ENCODE results near the gene FBXL17. TPM values are rescaled to one million over a fixed set of nuclear protein-coding genes. Genes with fewer than 3 reads are reported as not detected.

Gene FBXL17
- total and polyA plus RNA-seq, 9 of the 15 experiments (the other 6 are each of a cell fraction or from before 2014, with no cell fraction given), result 0.32 to 5.4 (median 1.8) TPM

DNA sequence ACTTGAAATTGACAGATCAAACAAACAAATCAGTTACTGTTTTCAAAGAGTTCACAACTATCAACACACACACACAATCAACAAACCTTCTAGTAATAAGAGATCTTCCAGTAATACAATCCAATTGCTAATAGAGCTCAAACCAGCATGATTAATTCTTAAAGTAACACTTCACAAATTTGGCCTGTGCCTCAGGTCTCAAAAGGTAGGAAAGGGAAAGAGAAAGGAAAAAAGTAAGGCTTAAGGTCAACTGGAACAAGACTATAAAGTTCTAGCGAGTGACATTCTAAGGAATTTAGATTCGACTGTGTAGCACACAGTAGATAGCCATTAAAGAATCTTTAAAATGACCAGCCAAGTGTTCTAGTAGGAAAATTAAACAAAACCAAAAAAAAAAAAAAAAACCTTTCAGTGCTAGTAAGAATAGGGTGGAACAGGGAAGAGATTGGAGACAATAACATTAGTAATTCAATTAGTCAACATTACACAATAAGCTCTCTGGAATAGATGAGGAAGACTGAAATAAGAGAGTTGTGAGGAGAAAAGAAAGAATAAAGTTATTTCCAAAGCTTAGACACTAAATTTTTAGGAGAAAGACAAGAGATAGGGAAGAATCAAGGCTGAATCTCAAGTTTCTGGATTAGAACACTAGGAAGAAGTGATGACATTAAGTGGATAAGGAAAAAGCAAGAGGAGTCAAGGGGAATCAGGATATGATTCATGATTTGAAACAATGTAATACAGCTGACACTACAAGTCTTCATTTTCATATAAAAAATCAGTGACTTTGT, 86.1 kb downstream of the FBXL17 start (continued):
- TF ChIP-seq, protein P1, sequence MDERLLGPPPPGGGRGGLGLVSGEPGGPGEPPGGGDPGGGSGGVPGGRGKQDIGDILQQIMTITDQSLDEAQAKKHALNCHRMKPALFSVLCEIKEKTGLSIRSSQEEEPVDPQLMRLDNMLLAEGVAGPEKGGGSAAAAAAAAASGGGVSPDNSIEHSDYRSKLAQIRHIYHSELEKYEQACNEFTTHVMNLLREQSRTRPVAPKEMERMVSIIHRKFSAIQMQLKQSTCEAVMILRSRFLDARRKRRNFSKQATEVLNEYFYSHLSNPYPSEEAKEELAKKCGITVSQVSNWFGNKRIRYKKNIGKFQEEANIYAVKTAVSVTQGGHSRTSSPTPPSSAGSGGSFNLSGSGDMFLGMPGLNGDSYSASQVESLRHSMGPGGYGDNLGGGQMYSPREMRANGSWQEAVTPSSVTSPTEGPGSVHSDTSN (CRISPR knock-in tag; IDR thresholded peaks at IDR 0.05; ENCODE audit: low read depth), result no peak
- TF ChIP-seq, protein P1 (tag; conservative IDR thresholded peaks at IDR 0.05; ENCODE audit: low read depth), result no peak
- TF ChIP-seq CBFA2T3 (IDR thresholded peaks at IDR 0.05), result no peak
- no peak for TF ChIP-seq CCNT2 (IDR thresholded peaks at IDR 0.05; ENCODE audit: borderline replicate concordance, extremely low read depth, insufficient read length, low read depth, low read length)
- no peak for TF ChIP-seq FOXK2 (conservative IDR thresholded peaks at IDR 0.05 in 1 of 2, IDR thresholded peaks at IDR 0.05 in 1 of 2; ENCODE audit: low read depth in 2 of 2)

DNA sequence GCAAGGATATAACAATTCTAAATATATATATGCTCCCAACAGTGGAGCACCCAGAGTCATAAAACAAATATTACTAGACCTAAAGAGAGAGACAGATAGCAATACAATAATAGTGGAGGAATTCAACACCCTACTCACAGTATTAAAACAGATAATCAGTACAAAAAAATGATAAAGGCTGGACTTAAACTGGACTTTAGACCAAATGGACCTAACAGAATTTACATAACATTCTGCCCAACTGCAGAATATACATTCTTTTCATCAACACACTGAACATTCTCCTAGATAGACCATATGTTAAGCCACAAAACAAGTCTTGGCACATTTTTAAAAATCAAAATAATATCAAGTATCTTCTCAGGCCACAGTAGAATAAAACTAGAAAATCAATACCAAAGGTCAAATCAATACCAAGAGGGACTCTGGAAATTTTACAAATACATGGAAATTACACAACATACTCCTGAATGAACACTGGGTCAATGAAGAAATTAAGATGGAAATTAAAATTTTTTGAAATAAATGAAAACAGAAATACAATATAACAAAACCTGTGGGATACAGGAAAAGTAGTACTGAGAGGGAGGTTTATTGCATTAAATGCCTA, 100.8 kb downstream of the FBXL17 start:
- BruUV-seq (replicated peaks), result no TSS peak
- H3K4me3 ChIP-seq, result no peak overlapping the region
- H3K36me3 ChIP-seq (ENCODE audit: control insufficient read depth, insufficient read depth, low read length), result no peaks in the 10 kb centered on the region
- ATAC-seq (no peak), DNase-seq (ENCODE audit: extremely low read depth in 1 of 4, low spot score in 3 of 4) (no peak), FAIRE-seq (no peak)
- intact Hi-C loops (cut with micrococcal nuclease) (no loop called here), in situ Hi-C loops (cut with MboI) (no loop called here)
- CTCF ChIA-PET (ENCODE audit: low intra/inter-chr PET ratio), result no interaction called here
- no peak overlapping the region for H3K4me2 ChIP-seq (ENCODE audit: insufficient read depth, low read length)
- H3K9me1 ChIP-seq (ENCODE audit: control insufficient read depth, insufficient read depth, low read length), result no peaks in the 10 kb centered on the region
- no peaks in the 10 kb centered on the region for H3K79me2 ChIP-seq (ENCODE audit: control insufficient read depth, insufficient read depth, low read length)
- H2AFZ ChIP-seq (ENCODE audit: low read depth, low read length), result no peak overlapping the region
- no peaks in the 10 kb centered on the region for H3K9me3 ChIP-seq (replicated peaks; ENCODE audit: control insufficient read depth, insufficient read depth, low read depth, low read length)
- no peaks in the 10 kb centered on the region for H4K20me1 ChIP-seq (replicated peaks; ENCODE audit: control insufficient read depth, insufficient read depth, low read length)
- no peaks in the 10 kb centered on the region for H3K27me3 ChIP-seq (ENCODE audit: control insufficient read depth in 2 of 2, insufficient read depth in 2 of 2, low read length in 2 of 2)
- no peaks in the 10 kb centered on the region for H3K4me1 ChIP-seq (replicated peaks in 1 of 2; ENCODE audit: control insufficient read depth in 2 of 2, insufficient read depth in 2 of 2, low read length in 2 of 2)
- no peak overlapping the region for H3K9ac ChIP-seq (ENCODE audit: insufficient read depth in 1 of 2, low read depth in 2 of 2, low read length in 2 of 2)
- H3K27ac ChIP-seq (ENCODE audit: extremely low read depth, low read depth, low read length), result no peak overlapping the region
- POLR2A ChIA-PET, result no interaction called here
- TF ChIP-seq PHF21A (IDR thresholded peaks at IDR 0.05; ENCODE audit: borderline replicate concordance, low read depth) (no peak), ZNF778 (CRISPR knock-in tag; IDR thresholded peaks at IDR 0.05) (no peak), KDM1A (IDR thresholded peaks at IDR 0.05) (no peak), ZNF785 (CRISPR knock-in tag; IDR thresholded peaks at IDR 0.05) (no peak), TARDBP (IDR thresholded peaks at IDR 0.05) (no peak), NEUROD1 (IDR thresholded peaks at IDR 0.05; ENCODE audit: borderline replicate concordance, low read depth, low read length, partially characterized antibody) (no peak), PHB (CRISPR knock-in tag; IDR thresholded peaks at IDR 0.05) (no peak), CBFA2T2 (conservative IDR thresholded peaks at IDR 0.05) (no peak), DIDO1 (tag; IDR thresholded peaks at IDR 0.05; ENCODE audit: low read depth) (no peak), ZNF830 (CRISPR knock-in tag; IDR thresholded peaks at IDR 0.05) (no peak), ETS2 (tag; IDR thresholded peaks at IDR 0.05; ENCODE audit: borderline replicate concordance, poor library complexity, severe bottlenecking) (no peak)
- TF ChIP-seq, protein P2, sequence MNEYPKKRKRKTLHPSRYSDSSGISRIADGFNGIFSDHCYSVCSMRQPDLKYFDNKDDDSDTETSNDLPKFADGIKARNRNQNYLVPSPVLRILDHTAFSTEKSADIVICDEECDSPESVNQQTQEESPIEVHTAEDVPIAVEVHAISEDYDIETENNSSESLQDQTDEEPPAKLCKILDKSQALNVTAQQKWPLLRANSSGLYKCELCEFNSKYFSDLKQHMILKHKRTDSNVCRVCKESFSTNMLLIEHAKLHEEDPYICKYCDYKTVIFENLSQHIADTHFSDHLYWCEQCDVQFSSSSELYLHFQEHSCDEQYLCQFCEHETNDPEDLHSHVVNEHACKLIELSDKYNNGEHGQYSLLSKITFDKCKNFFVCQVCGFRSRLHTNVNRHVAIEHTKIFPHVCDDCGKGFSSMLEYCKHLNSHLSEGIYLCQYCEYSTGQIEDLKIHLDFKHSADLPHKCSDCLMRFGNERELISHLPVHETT (CRISPR knock-in tag; conservative IDR thresholded peaks at IDR 0.05 in 1 of 2, IDR thresholded peaks at IDR 0.05 in 1 of 2), result no peak

Measured in K562 (cell line).